HUES48 (cell line): Measurements from ENCODE around the gene OR9Q1.

ENCODE experiments used
- H3K27ac ChIP-seq: one replicate; pipeline ENCODE4 v1.7.0; 2013; ENCODE audit warnings: low read depth, low read length, inconsistent platforms
- H3K27me3 ChIP-seq: 2 replicates; pipeline ENCODE4 v1.6.1; 2013; ENCODE audit warnings: mild to moderate bottlenecking, low read length; ENCODE audit not compliant: control insufficient read depth, insufficient read depth
- H3K36me3 ChIP-seq: 2 replicates; pipeline ENCODE4 v1.6.1; 2013; ENCODE audit warnings: low read length; ENCODE audit not compliant: control insufficient read depth, insufficient read depth
- H3K4me1 ChIP-seq: 2 replicates; pipeline ENCODE4 v1.6.1; 2013; ENCODE audit warnings: mild to moderate bottlenecking, low read length; ENCODE audit not compliant: control insufficient read depth, insufficient read depth
- H3K4me3 ChIP-seq: 2 replicates; pipeline ENCODE4 v1.5.1; 2013; ENCODE audit warnings: mild to moderate bottlenecking, low read depth, low read length
- H3K9ac ChIP-seq: 2 replicates; pipeline ENCODE4 v1.6.1; 2013; ENCODE audit warnings: mild to moderate bottlenecking, low read depth, low read length, moderate library complexity
- H3K9me3 ChIP-seq: 2 replicates; pipeline ENCODE4 v1.6.1; 2013; ENCODE audit warnings: low read length; ENCODE audit not compliant: control insufficient read depth, insufficient read depth

The OR9Q1 gene

DNA sequence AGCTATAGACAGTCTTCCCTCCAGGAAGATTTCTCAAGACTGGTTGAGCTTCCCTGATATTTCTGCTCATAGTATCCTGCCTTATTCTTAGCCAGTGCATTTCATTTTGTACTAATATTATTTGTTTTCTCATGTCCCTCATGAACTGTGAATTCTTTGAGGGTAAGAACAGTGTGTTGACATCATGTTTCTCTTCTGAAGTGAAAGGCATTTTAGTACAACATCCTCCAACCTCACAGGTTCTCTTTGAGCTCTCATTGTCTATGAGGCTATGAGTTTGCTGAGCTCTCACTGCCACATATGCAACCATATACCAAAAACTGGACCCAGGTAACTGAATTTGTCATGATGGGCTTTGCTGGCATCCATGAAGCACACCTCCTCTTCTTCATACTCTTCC, 7.0 kb downstream of the OR9Q1 start, which contains the start of gene OR6Q1:
Gene OR6Q1 (plus strand): TSS at position 301 of the 400 bp plus-strand sequence. CDS start 0 bp downstream, at position 301.
- Histone ChIP-seq H3K27ac (no peak within 1 kb of the TSS), H3K4me1 (no peaks in the 10 kb centered on the region), H3K27me3 (no peaks in the 10 kb centered on the region), H3K4me3 (no peak within 1 kb of the TSS), H3K36me3 (no peaks in the 10 kb centered on the region), H3K9ac (no peak within 1 kb of the TSS), H3K9me3 (no peaks in the 10 kb centered on the region)

DNA sequence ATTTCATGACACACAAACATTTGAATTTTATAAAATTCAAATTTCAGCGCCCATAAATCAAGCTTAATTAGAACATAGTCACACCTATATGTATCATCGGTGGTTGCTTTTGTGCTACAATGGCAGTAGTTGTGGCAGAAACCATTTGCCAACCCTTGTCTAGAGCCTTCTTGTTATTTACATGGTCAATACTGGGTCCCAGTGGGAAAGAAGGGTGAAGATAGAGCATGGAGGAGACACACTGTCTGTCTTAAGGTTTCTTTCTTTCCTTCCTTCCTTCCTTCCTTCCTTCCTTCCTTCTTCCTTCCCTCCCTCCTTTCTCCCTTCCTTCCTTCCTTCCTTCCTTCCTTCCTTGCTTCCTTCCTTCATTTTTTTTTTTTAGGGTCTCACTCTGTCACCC, 10.8 kb downstream of the OR9Q1 start:
- Histone ChIP-seq H3K4me3 (no peak overlapping the region), H3K9ac (no peak overlapping the region), H3K36me3 (no peaks in the 10 kb centered on the region), H3K9me3 (no peaks in the 10 kb centered on the region; the same call in 1 of the 2 replicates), H3K27me3 (no peaks in the 10 kb centered on the region), H3K27ac (no peak overlapping the region), H3K4me1 (no peaks in the 10 kb centered on the region)

DNA sequence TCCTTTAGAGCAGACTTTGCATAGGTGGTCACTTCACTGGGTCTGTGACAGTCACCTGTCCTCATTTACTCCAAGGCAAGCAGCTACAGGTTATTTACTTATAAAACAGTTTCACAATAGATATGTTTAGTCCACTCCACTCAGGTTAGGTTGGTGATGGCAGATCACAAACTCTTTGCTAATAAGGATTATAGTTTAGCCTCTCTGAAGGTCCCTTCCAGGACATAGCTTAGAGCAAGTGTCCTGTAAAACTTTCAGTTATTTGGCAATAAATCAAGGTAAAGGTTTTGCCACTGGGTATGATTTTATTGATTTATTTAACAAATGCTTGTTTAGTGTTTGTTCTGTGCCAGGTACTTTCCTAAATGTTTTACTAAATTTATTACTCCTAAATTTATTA, 15.9 kb downstream of the OR9Q1 start:
- Histone ChIP-seq H3K27me3 (no peaks in the 10 kb centered on the region), H3K9ac (no peak overlapping the region), H3K4me1 (no peaks in the 10 kb centered on the region), H3K4me3 (no peak overlapping the region), H3K9me3 (no peaks in the 10 kb centered on the region; the same call in 1 of the 2 replicates), H3K36me3 (no peaks in the 10 kb centered on the region), H3K27ac (no peak overlapping the region)

DNA sequence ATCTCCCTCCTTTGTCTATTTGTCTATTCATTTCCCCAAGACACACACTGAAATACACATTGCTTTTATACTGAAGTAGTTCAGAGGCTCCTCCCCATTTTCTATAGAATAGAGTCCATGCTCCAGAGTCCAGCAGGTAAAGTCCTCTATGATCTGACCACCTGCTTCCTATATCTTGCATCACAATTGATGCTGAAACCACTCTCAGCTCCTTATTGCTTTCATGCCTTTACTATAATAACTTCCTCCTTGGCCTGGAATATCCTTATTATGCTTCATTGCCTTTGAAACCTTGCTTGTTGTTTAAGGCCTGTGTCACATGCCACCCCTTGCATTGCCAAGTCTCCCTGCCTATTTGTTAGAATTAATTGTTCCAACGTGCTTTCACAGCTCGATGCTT, 19.7 kb downstream of the OR9Q1 start:
- no peak overlapping the region for H3K9ac ChIP-seq
- no peak overlapping the region for H3K27ac ChIP-seq
- no peaks in the 10 kb centered on the region for H3K27me3 ChIP-seq
- no peaks in the 10 kb centered on the region for H3K4me1 ChIP-seq
- H3K9me3 ChIP-seq = no peaks in the 10 kb centered on the region
- H3K36me3 ChIP-seq = no peaks in the 10 kb centered on the region
- H3K4me3 ChIP-seq = no peak overlapping the region

DNA sequence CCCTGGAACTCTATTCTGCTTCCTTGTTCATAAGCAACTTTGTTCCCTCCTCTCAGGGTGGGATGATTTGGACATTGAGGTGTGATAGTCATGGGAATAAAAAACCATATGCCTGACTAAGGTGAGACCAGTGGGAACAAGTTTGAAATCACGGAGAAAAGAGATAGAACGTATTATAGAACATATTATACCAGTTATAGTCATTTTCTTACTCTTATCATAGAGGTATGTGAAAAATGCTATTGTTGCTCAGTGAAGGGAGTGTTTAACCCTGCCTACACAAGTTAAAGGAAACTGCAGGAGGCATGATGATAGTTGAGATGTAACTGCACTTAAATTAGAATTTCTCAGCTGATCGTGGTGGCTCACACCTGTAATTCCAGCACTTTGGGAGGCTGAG, 22.6 kb downstream of the OR9Q1 start:
- no peaks in the 10 kb centered on the region for H3K27me3 ChIP-seq
- H3K4me1 ChIP-seq = no peaks in the 10 kb centered on the region
- H3K9ac ChIP-seq = no peak overlapping the region
- no peak overlapping the region for H3K27ac ChIP-seq
- H3K4me3 ChIP-seq = no peak overlapping the region
- H3K9me3 ChIP-seq = no peaks in the 10 kb centered on the region
- H3K36me3 ChIP-seq = no peaks in the 10 kb centered on the region

DNA sequence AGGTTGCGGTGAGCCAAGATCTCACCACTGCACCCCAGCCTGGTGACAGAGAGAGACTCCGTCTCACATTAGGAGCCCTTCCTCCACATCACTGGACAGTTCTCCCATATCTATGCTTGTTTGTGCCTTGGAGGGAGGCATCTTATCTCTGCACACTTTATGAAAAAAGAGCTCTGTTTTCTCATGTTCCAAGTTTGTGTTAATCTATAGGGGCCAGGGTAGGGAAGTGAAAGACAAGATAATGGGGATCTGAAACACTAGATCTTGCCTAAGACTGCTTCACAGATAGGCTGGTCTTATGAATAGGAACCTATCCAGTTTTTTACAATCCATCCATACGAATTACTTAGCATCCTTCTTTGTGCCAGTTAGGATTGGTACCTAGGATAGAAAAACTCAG, 24.1 kb downstream of the OR9Q1 start:
- no peaks in the 10 kb centered on the region for H3K36me3 ChIP-seq
- H3K4me1 ChIP-seq = no peaks in the 10 kb centered on the region
- H3K27ac ChIP-seq = no peak overlapping the region
- H3K4me3 ChIP-seq = no peak overlapping the region
- H3K27me3 ChIP-seq = no peaks in the 10 kb centered on the region
- H3K9ac ChIP-seq = no peak overlapping the region
- no peaks in the 10 kb centered on the region for H3K9me3 ChIP-seq

DNA sequence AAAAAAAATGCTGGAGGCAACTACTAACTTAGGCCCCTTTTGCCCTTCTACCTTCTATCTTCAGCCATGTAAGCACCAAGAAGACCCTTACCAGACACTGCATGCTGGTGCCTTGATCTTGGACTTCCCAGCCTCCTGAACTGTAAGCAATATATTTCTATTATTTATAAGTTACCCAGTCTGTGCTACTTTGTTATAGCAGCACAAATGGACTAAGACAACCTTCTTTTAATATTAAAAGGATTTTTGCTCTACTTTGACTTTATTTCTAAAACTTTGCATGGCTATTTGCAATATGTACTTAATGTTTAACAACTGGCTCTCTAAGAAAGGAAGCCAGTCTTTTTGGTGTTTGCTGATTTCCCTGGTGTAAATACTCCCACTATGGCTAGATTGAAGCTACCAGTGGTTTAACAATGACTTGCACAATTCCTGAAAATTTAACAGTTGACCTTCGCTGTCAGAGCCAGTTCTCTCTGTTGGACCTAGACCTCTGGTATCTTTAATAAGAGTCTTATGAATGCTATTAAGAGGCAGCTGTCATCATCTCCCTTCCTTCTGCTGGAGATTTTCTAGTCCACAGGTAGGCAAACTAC, 32.2 kb downstream of the OR9Q1 start:
- Histone ChIP-seq H3K4me3 (no peak overlapping the region), H3K9me3 (no peaks in the 10 kb centered on the region), H3K36me3 (no peaks in the 10 kb centered on the region), H3K27ac (no peak overlapping the region), H3K4me1 (peaks cover 27% of the 10 kb centered on the region), H3K27me3 (no peaks in the 10 kb centered on the region), H3K9ac (no peak overlapping the region)

DNA sequence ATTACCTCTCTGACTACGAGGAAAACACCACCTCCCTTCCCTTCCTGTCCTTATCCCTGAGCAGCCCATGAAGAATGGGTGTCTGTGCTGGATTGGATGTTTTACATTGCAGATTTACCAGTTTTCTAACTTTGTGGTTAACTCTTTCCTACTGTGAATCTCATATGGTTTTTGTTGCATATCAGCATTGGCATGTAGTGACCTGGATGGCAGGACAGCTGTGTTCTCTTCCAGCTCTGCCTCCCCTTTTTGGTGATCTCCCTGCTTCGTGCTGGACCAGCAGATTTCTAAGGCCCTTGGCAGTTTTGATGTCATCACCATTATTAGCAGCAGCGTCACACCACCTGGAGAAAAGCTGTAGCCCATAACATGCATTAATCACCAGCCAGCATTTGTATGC, 33.8 kb downstream of the OR9Q1 start:
- Histone ChIP-seq H3K9ac (no peak overlapping the region), H3K36me3 (no peaks in the 10 kb centered on the region), H3K27ac (no peak overlapping the region), H3K4me3 (no peak overlapping the region), H3K9me3 (no peaks in the 10 kb centered on the region), H3K4me1 (peaks cover 43% of the 10 kb centered on the region), H3K27me3 (no peaks in the 10 kb centered on the region)

DNA sequence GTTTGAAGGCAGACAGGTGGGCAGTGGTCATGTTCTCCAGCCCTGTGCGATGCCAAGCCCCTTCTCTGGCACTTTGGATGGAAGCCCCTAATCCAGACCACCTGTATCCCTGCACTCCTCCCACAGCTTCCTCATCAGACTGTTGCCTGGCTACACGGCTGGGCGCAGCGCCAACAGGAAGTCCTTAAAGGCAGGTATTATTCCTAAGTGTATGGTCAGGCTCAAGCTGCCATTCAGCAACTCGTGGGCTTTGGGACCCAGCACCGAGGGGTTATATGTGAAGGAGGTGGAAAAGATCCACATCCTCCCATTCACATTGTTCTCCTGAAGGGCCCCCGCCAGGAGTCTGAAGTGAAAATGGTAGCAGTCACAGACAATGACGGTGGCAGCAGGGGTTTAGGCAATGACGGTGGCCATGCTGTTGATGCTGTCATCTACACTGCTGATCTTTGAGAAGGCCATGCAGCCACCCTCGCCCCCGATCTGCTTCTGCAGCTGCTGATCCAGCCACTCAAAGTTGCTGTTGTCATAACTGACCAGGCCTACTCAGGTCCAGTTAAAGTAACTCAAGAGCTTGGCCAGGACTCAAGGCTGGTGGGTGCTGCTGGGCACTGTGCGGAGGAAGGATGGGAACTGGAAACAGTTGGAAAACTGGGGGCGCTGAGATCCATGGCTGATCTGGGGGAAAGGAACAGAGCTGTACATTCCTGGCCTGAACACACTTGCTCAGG, 34.8 kb downstream of the OR9Q1 start:
- no peaks in the 10 kb centered on the region for H3K9me3 ChIP-seq
- no peaks in the 10 kb centered on the region for H3K27me3 ChIP-seq
- peak overlapping the region; percentile 58 for H3K9ac ChIP-seq
- peaks cover 46% of the 10 kb centered on the region for H3K4me1 ChIP-seq
- no peaks in the 10 kb centered on the region for H3K36me3 ChIP-seq
- no peak overlapping the region for H3K4me3 ChIP-seq
- peak overlapping the region; percentile 87 for H3K27ac ChIP-seq

DNA sequence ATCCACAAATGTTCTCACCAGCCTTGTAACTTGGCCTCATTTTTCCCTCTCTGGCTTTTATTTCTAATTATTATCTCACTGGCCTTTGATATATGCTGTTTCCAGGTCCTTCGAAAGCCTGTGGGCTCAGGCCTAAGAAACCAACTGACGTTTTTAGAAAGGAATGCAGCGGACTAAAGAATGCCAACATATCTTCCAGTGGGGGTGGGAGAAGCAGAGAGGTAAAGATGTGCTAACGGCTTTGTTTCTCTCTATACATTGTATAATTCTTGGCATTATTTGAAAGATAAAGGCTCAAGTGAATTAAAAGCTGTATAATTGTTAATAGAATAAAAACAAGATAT, 35.3 kb downstream of the OR9Q1 start:
- Histone ChIP-seq H3K27me3 (no peaks in the 10 kb centered on the region), H3K4me3 (no peak overlapping the region), H3K4me1 (peaks cover 46% of the 10 kb centered on the region), H3K27ac (peak overlapping the region; percentile 87), H3K9me3 (no peaks in the 10 kb centered on the region), H3K36me3 (no peaks in the 10 kb centered on the region), H3K9ac (peak overlapping the region; percentile 58)

DNA sequence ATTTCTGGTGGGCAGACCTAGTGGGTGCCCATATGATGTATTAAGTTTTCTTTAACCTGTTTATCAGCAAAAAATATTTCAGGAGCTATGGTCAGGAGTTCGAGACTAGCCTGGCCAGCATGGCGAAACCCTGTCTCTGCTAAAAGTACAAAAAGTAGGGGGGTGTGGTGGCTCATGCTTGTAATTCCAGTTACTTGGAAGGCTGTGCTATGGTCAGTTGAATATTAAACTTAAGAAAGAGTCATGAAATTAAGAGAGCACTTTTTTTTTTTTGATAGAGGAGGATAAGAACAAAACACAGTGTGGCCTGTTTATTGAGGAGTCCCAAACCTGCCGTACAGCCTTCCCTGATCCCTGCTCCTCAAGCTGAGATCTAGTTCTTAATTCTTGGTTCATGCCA, 36.9 kb downstream of the OR9Q1 start:
- H3K4me1 ChIP-seq = peaks cover 46% of the 10 kb centered on the region
- H3K9ac ChIP-seq = no peak overlapping the region
- no peaks in the 10 kb centered on the region for H3K36me3 ChIP-seq
- H3K4me3 ChIP-seq = no peak overlapping the region
- peak overlapping the region; percentile 54 for H3K27ac ChIP-seq
- H3K9me3 ChIP-seq = no peaks in the 10 kb centered on the region
- H3K27me3 ChIP-seq = no peaks in the 10 kb centered on the region
